GM12874 (cell line): ENCODE measurements around the gene EEF1E1.

ENCODE experiments used
- TF ChIP-seq, protein P1 (sequence below): IDR thresholded peaks from 2 replicates; pipeline ENCODE4 v1.5.1; 2011; ENCODE audit warnings: low read depth, mild to moderate bottlenecking, control low read depth, low read length, moderate library complexity; ENCODE audit not compliant: insufficient read depth

The EEF1E1 gene

DNA sequence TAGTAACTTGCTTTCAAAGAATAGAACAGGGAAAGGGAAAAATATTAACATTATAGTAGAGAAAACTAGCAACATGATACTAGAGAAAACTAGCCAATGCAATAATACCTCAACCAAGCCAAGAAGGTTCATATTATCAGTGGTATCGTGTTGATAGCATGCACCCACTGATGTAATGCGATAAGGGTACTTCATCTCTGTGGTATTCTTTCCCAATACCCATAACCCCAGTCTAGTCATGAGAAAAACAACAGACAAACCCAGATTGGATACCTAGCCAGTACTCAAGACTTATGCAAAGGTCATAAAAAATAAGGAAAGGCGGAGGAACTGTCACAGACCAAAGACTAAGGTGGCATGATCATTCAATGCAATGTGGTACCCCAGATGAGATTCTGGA lies 59.1 kb downstream of the EEF1E1 start:
- TF ChIP-seq, protein P1, sequence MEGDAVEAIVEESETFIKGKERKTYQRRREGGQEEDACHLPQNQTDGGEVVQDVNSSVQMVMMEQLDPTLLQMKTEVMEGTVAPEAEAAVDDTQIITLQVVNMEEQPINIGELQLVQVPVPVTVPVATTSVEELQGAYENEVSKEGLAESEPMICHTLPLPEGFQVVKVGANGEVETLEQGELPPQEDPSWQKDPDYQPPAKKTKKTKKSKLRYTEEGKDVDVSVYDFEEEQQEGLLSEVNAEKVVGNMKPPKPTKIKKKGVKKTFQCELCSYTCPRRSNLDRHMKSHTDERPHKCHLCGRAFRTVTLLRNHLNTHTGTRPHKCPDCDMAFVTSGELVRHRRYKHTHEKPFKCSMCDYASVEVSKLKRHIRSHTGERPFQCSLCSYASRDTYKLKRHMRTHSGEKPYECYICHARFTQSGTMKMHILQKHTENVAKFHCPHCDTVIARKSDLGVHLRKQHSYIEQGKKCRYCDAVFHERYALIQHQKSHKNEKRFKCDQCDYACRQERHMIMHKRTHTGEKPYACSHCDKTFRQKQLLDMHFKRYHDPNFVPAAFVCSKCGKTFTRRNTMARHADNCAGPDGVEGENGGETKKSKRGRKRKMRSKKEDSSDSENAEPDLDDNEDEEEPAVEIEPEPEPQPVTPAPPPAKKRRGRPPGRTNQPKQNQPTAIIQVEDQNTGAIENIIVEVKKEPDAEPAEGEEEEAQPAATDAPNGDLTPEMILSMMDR: no peak

DNA sequence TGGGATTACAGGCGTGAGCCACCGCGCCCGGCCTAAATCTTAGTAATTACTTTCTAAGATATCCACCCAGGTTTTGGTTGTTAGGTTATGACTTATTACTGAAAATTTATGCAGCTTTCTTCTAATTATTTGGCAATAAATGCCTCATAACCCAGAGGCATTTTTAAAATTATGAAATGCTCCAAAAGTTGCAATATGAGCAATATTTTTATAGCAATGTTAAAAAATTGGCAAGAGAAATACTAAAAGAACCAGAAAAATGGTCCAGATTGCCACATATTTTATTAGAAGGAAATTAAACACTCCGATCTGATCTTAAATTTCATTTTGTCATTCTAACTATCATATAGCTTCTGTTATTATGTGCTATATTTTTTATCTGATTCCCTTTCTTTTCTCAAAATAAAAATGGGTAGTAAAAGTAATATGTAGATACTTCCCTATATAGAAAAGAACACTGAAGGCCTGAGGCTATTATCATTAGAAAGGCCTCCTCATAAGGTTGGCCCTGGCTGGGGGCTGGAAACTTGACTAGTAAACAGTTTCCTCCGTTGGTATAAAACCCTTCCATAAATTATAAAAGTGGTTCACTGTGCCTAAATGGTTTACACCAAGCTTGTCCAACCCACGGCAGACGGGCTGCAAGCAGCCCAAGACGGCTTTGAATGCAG lies 60.3 kb downstream of the EEF1E1 start:
- TF ChIP-seq, protein P1: no peak

DNA sequence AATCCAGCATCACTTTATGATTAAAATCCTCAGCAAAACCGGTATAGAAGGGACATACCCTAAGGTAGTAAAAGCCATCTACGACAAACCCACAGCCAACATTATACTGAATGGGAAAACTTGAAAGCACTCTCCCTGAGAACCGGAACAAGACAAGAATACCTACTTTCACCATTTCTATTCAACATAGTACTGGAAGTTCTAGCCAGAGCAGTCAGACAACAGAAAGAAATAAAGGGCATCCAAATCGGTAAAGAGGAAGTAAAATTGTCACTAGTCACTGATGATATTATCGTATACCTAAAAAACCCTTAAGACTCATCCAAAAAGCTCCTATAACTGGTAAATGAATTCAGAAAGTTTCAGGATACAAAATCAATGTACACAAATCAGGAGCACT lies 71.4 kb downstream of the EEF1E1 start:
- TF ChIP-seq, protein P1: no peak
